Smooth muscle cell (in vitro differentiated cells): ENCODE data around the gene AK5. TPM values are rescaled to one million over a fixed set of nuclear protein-coding genes. Genes with fewer than 3 reads are reported as not detected.
A peak's percentile ranks its signal among the peaks of the same experiment; 100 is the strongest.

Source experiments
- DNase-seq: peaks from one replicate; lab custom pipeline; 2025; ENCODE audit not compliant: unreplicated experiment; lab: John Stamatoyannopoulos, UW
- H2AFZ ChIP-seq: fragments of 200-600 bp; sonication (generic); 2 replicates; pipeline ENCODE4 v1.6.0; 2016; ENCODE audit warnings: antibody characterized with exemption, low read depth, mild to moderate bottlenecking
- H3F3A ChIP-seq: fragments of 200-600 bp; sonication (generic); 2 replicates; pipeline ENCODE4 v1.6.0; 2017; ENCODE audit warnings: antibody characterized with exemption, low read depth
- H3K27ac ChIP-seq: fragments of 200-600 bp; sonication (generic); 2 replicates; pipeline ENCODE4 v1.5.1; 2016; ENCODE audit warnings: low read depth, mild to moderate bottlenecking
- H3K27me3 ChIP-seq: fragments of 200-600 bp; sonication (generic); 2 replicates; pipeline ENCODE4 v1.6.1; 2016; ENCODE audit warnings: low read depth, mild to moderate bottlenecking
- H3K36me3 ChIP-seq: fragments of 200-600 bp; sonication (generic); 2 replicates; pipeline ENCODE4 v1.5.1; 2016; ENCODE audit warnings: low read depth
- H3K4me1 ChIP-seq: fragments of 200-600 bp; sonication (generic); 2 replicates; pipeline ENCODE4 v1.5.1; 2016; ENCODE audit warnings: low read depth
- H3K4me2 ChIP-seq: fragments of 200-600 bp; sonication (generic); 2 replicates; pipeline ENCODE4 v1.6.0; 2016; ENCODE audit warnings: mild to moderate bottlenecking
- H3K4me3 ChIP-seq: fragments of 200-600 bp; sonication (generic); 2 replicates; pipeline ENCODE4 v1.5.1; 2016; ENCODE audit warnings: mild to moderate bottlenecking
- H3K79me2 ChIP-seq: fragments of 200-600 bp; sonication (generic); 2 replicates; pipeline ENCODE4 v1.6.0; 2016; ENCODE audit warnings: low read depth, mild to moderate bottlenecking
- H3K9ac ChIP-seq: fragments of 200-600 bp; sonication (generic); 2 replicates; pipeline ENCODE4 v1.6.0; 2016; ENCODE audit warnings: low read depth
- H3K9me3 ChIP-seq: fragments of 200-600 bp; sonication (generic); replicated peaks from 2 replicates; pipeline ENCODE4 v1.5.1; 2016; ENCODE audit warnings: low read depth
- H4K20me1 ChIP-seq: fragments of 200-600 bp; sonication (generic); 2 replicates; pipeline ENCODE4 v1.6.0; 2016; ENCODE audit warnings: low read depth
- CTCF ChIP-seq: fragments of 200-600 bp; sonication (generic); IDR thresholded peaks from 2 replicates; pipeline ENCODE4 v1.5.1; 2017; ENCODE audit warnings: borderline replicate concordance, mild to moderate bottlenecking, antibody characterized with exemption; ENCODE audit not compliant: insufficient read depth, poor library complexity, severe bottlenecking
- WGBS: methylation state at CpG from one replicate; pipeline ENCODE4 v1.1.7; 2016; ENCODE audit warnings: low lambda C conversion rate; 5-methylcytosine and 5-hydroxymethylcytosine counted together
- polyA plus RNA-seq: library from polyadenylated mRNA; unstranded; fragments of >200 nt; fragmentation: Nextera tagmentation; extraction: Ambion mirVana; gene quantifications from 2 replicates; pipeline ENCODE4 v1.2.1, GENCODE V29; 2016
- total RNA-seq: library from RNA; depleted of rRNA; stranded (reverse); fragments of >200 nt; gene quantifications from 2 replicates; pipeline ENCODE4 v1.2.3, GENCODE V29; 2014

The AK5 gene
- total RNA-seq, result not detected in 2 replicates
- polyA plus RNA-seq, result 0.43 and 0.89 TPM in 2 replicates

GRCh38 chr1:77281491-77282186 lies at the start of gene AK5:
TSS of gene AK5 (plus strand) at chr1:77282019. CDS start at chr1:77282314, 295 bp downstream.
- Histone ChIP-seq H4K20me1 (no peaks in the 10 kb centered on the region), H3K79me2 (no peaks in the 10 kb centered on the region), H2AFZ (peak within 1 kb of the TSS; percentile 79), H3K36me3 (no peaks in the 10 kb centered on the region), H3K4me2 (peak within 1 kb of the TSS; percentile 94), H3K4me3 (peak within 1 kb of the TSS; percentile 67), H3K4me1 (peaks cover 15% of the 10 kb centered on the region), H3K27ac (no peak within 1 kb of the TSS), H3K9ac (no peak within 1 kb of the TSS), H3F3A (no peaks in the 10 kb centered on the region), H3K27me3 (peaks cover 79% of the 10 kb centered on the region), H3K9me3 (no peaks in the 10 kb centered on the region)
- no peak for DNase-seq
- no peak for TF ChIP-seq CTCF
- 3% methylated on average over 57 of the region's 71 CpGs for WGBS

DNA sequence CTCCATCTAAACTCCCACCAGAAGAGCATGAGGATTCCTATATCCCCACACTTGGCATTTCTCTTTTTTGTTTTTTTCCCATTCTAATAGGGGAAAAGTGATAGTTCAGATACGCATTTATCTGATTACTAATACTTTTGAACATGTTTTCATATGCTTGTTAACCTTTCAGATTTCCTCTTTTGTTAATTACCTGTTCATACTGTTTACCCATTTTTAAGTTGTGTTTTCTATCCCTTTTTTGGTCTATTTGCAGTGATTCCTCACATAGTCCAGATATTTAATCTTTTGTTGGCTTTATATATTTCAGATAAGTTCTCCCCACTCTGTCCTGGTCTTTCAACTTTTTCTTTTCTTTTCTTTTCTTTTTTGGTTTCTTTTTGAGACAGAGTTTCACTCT lies 49.0 kb upstream of the AK5 start:
- Histone ChIP-seq H3K9me3 (no peaks in the 10 kb centered on the region), H3K27ac (no peak overlapping the region), H3K4me1 (no peaks in the 10 kb centered on the region), H2AFZ (no peak overlapping the region), H3K4me3 (no peak overlapping the region), H3K4me2 (no peak overlapping the region), H3K79me2 (no peaks in the 10 kb centered on the region), H4K20me1 (no peaks in the 10 kb centered on the region), H3K36me3 (no peaks in the 10 kb centered on the region), H3K27me3 (no peaks in the 10 kb centered on the region), H3K9ac (no peak overlapping the region), H3F3A (no peaks in the 10 kb centered on the region)
- TF ChIP-seq CTCF, result no peak
- no peak for DNase-seq
- WGBS, result 90% methylated on average over 1 of the region's 1 CpG

DNA sequence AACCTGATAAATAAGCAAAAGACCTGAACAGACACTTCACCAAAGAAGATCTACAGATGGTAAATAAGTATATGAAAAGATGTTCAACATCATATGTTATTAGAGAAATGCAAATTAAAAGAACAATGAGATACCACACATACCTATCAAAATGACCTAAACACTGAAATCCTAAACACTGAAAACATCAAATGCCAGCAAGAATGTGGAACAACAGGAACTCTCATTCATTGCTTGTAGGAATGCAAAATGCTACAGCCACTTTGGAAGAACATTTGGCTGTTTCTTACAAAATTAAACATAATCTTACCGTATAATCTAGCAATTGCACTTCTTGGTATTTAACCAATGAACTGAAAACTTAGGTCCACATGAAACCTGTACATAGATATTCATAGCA lies 47.7 kb upstream of the AK5 start:
- H4K20me1 ChIP-seq, result no peaks in the 10 kb centered on the region
- no peaks in the 10 kb centered on the region for H3K36me3 ChIP-seq
- no peaks in the 10 kb centered on the region for H3F3A ChIP-seq
- H3K9ac ChIP-seq, result no peak overlapping the region
- no peaks in the 10 kb centered on the region for H3K79me2 ChIP-seq
- H2AFZ ChIP-seq, result no peak overlapping the region
- no peak overlapping the region for H3K4me3 ChIP-seq
- 75% methylated on average over 1 of the region's 1 CpG for WGBS
- DNase-seq, result no peak
- no peaks in the 10 kb centered on the region for H3K4me1 ChIP-seq
- no peak for TF ChIP-seq CTCF
- H3K27me3 ChIP-seq, result no peaks in the 10 kb centered on the region
- no peaks in the 10 kb centered on the region for H3K9me3 ChIP-seq
- no peak overlapping the region for H3K4me2 ChIP-seq
- no peak overlapping the region for H3K27ac ChIP-seq

GRCh38 chr1:77234943-77235342 lies 46.9 kb upstream of the AK5 start:
- Histone ChIP-seq H3K36me3 (no peaks in the 10 kb centered on the region), H3K9ac (no peak overlapping the region), H4K20me1 (no peaks in the 10 kb centered on the region), H3K4me3 (no peak overlapping the region), H3F3A (no peaks in the 10 kb centered on the region), H2AFZ (no peak overlapping the region), H3K9me3 (no peaks in the 10 kb centered on the region), H3K4me1 (no peaks in the 10 kb centered on the region), H3K79me2 (no peaks in the 10 kb centered on the region), H3K4me2 (no peak overlapping the region), H3K27ac (no peak overlapping the region), H3K27me3 (no peaks in the 10 kb centered on the region)
- no peak for TF ChIP-seq CTCF
- WGBS, result 85% methylated on average over 1 of the region's 1 CpG
- no peak for DNase-seq
